Subcutaneous adipose tissue (tissue), 4 donors: ENCODE data around the gene PTCRA. TPM values are rescaled to one million over a fixed set of nuclear protein-coding genes. Genes with fewer than 3 reads are reported as not detected.

Experiments
- CTCF ChIP-seq: fragments of 450-650 bp; IDR thresholded peaks from one replicate; pipeline ENCODE4 v1.5.1; 2016; ENCODE audit warnings: low read depth, mild to moderate bottlenecking, control low read depth, antibody characterized with exemption, moderate library complexity
- total RNA-seq, 4 donors: library from RNA; depleted of rRNA; stranded (reverse); fragments of >200 nt; gene quantifications; one replicate each; pipeline ENCODE4 v1.1.0, GENCODE V29; 2016

PTCRA gene
- total RNA-seq, 4 donors from 2014 or later = 1.5 TPM; not detected in 3

GRCh38 chr6:42947950-42948349 is 32.1 kb downstream of the PTCRA start:
- no peak for TF ChIP-seq CTCF

- TF ChIP-seq CTCF = no peak
These were observed 36.5 kb downstream of the PTCRA start for GRCh38 chr6:42952389-42952788.

GRCh38 chr6:42958125-42958524 is 42.3 kb downstream of the PTCRA start:
- TF ChIP-seq CTCF = no peak

GRCh38 chr6:42959917-42960242 is 44.0 kb downstream of the PTCRA start:
- no peak for TF ChIP-seq CTCF

GRCh38 chr6:42960243-42961019 is 44.6 kb downstream of the PTCRA start, which contains the start of gene GNMT:
GNMT (plus strand) TSS chr6:42960754; CDS start chr6:42960768, 14 bp downstream.
- no peak for TF ChIP-seq CTCF

- no peak for TF ChIP-seq CTCF
These were observed 45.2 kb downstream of the PTCRA start for GRCh38 chr6:42961020-42961470.

- no peak for TF ChIP-seq CTCF
These were observed 46.2 kb downstream of the PTCRA start for GRCh38 chr6:42962096-42962495.
